Ovary (tissue), 9 donors: ENCODE results near the gene HAND1. TPM values are rescaled to one million over a fixed set of nuclear protein-coding genes. Genes with fewer than 3 reads are reported as not detected.

ENCODE experiments used
- DNase-seq, 5 donors: peaks; one replicate each; pipeline ENCODE4 v3.0.0-alpha.2; 2019 to 2020
- H3K27ac ChIP-seq, 2 donors: fragments of 200-600 bp; one replicate each; pipeline versions ENCODE4 v1.5.1 to v1.8.0; 2019 to 2022
- H3K27me3 ChIP-seq: fragments of 200-600 bp; one replicate; pipeline ENCODE4 v1.8.0; 2022
- H3K36me3 ChIP-seq: fragments of 200-600 bp; sonication (generic); one replicate; pipeline ENCODE4 v1.5.1; 2019
- H3K4me1 ChIP-seq: one replicate; pipeline ENCODE4 v1.8.1; 2013; ENCODE audit warnings: mild to moderate bottlenecking, moderate library complexity; ENCODE audit not compliant: insufficient read depth
- H3K4me3 ChIP-seq: fragments of 200-600 bp; sonication (generic); one replicate; pipeline ENCODE4 v1.5.1; 2017
- H3K9me3 ChIP-seq, 2 donors: fragments of 200-600 bp in 1 of 2; sonication (generic) in 1 of 2; one replicate each; pipeline versions ENCODE4 v1.5.1 to v1.8.1; 2013 to 2019; ENCODE audit warnings: mild to moderate bottlenecking in 1 of 2, moderate library complexity in 1 of 2
- EP300 ChIP-seq: sonication (generic); formaldehyde crosslinking; IDR thresholded peaks from one replicate; pipeline ENCODE4 v1.6.1; 2017; ENCODE audit warnings: antibody characterized with exemption
- POLR2A ChIP-seq: fragments of 450-650 bp; IDR thresholded peaks from one replicate; pipeline ENCODE4 v1.6.1; 2017; ENCODE audit warnings: antibody characterized with exemption, mild to moderate bottlenecking, moderate library complexity
- WGBS, 3 donors: extraction: QIAGEN DNeasy Blood & Tissue Kit in 1 of 3; methylation state at CpG; one replicate each; pipeline versions ENCODE4 v1.1.5 to v1.1.7; 2013 to 2017; 5-methylcytosine and 5-hydroxymethylcytosine counted together
- intact Hi-C, 4 donors: fragments of 100-400 bp; cut with DNase I; formaldehyde crosslinking; loops; one replicate each; pipeline versions ENCODE4 v1.11.0 to v1.15.1; 2022 to 2023
- polyA plus RNA-seq, 2 donors: library from polyadenylated mRNA; stranded (reverse); fragments of 200-250 nt in 1 of 2; fragments of 350-450 nt in 1 of 2; fragmentation: Illumina TruSeq in 1 of 2; extraction: RNeasy Lipid Tissue Mini Kit (QIAGEN cat#74804) in 1 of 2; gene quantifications; one replicate each; pipeline ENCODE4 v1.2.3, GENCODE V29; 2013 to 2014
- total RNA-seq, 7 donors: library from RNA; depleted of rRNA in 2 of 7; stranded (reverse); fragments of >200 nt in 2 of 7; fragmentation: NEBNext Ultra II Directional in 3 of 7; extraction: Animal tissue kit (Norgen Biotek cat#: 25700) in 3 of 7; gene quantifications; one replicate each; pipeline versions ENCODE4 v1.1.0 to v1.2.4, GENCODE V29; 2016 to 2023
- TF ChIP-seq, protein P1 (sequence below), 3 donors: fragments of 450-650 bp in 2 of 3; fragments of 200-600 bp in 1 of 3; IDR thresholded peaks; one replicate each; pipeline versions ENCODE4 v1.5.1 to v1.8.0; 2016 to 2022; ENCODE audit warnings: antibody characterized with exemption in 3 of 3, mild to moderate bottlenecking in 1 of 3
- donor health status: DM: no; HTN: no; CAD: no; lungs with moderate emphysema.
- donor health status: DM: no; HTN: no; CAD: no.
- donor health status: Bipolar disorder and iron deficiency.
- donor health status: DM: yes; HTN: yes; CAD: no.
- donor health status: DM: no; HTN: no; CAD: no.
- donor health status: DM: yes; HTN: yes; CAD: no.

The HAND1 gene
- total and polyA plus RNA-seq, 9 donors, result not detected

DNA sequence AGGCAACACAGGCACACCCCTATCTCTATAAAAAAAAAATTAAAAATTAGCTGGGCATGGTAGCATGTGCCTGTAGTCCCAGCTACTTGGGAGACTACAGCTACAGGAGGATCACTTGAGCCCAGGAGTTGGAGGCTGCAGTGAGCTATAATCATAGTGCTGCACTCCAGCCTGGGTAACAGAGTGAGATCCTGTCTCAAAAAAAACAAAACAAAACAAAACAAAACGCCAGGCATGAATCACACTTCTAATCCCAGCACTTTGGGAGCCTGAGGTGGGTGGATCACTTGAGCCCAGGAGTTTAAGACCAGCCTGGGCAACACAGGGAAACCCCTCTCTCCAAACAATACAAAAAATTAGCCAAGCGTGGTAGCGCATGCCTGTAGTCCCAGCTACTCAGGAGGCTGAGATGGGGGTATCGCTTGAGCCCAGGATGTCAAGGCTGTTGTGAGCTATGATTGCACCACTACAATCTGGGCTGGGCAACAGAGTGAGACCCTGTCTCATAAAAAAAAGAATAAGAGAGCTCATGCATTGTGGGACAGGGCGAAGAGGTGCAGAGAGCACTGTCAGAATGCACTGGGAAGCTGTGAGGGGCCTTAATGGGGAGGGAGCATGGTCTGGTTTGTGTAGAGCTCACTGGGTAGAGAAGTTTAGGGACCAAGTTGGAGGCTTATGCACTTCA lies 40.6 kb downstream of the HAND1 start:
- DNase-seq, result no peak
- H3K4me3 ChIP-seq, result no peak overlapping the region
- H3K27me3 ChIP-seq, result no peaks in the 10 kb centered on the region
- 83 to 89% (median 88%) methylated on average over 5 of the region's 5 CpGs for WGBS, 3 donors
- TF ChIP-seq, protein P1, sequence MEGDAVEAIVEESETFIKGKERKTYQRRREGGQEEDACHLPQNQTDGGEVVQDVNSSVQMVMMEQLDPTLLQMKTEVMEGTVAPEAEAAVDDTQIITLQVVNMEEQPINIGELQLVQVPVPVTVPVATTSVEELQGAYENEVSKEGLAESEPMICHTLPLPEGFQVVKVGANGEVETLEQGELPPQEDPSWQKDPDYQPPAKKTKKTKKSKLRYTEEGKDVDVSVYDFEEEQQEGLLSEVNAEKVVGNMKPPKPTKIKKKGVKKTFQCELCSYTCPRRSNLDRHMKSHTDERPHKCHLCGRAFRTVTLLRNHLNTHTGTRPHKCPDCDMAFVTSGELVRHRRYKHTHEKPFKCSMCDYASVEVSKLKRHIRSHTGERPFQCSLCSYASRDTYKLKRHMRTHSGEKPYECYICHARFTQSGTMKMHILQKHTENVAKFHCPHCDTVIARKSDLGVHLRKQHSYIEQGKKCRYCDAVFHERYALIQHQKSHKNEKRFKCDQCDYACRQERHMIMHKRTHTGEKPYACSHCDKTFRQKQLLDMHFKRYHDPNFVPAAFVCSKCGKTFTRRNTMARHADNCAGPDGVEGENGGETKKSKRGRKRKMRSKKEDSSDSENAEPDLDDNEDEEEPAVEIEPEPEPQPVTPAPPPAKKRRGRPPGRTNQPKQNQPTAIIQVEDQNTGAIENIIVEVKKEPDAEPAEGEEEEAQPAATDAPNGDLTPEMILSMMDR (IDR thresholded peaks at IDR 0.05), result no peak
- TF ChIP-seq EP300 (no peak), POLR2A (no peak)
- intact Hi-C loops, result no loop called here
- H3K4me1 ChIP-seq, result no peaks in the 10 kb centered on the region
- no peaks in the 10 kb centered on the region for H3K36me3 ChIP-seq
- no peaks in the 10 kb centered on the region for H3K9me3 ChIP-seq
- no peak overlapping the region for H3K27ac ChIP-seq

DNA sequence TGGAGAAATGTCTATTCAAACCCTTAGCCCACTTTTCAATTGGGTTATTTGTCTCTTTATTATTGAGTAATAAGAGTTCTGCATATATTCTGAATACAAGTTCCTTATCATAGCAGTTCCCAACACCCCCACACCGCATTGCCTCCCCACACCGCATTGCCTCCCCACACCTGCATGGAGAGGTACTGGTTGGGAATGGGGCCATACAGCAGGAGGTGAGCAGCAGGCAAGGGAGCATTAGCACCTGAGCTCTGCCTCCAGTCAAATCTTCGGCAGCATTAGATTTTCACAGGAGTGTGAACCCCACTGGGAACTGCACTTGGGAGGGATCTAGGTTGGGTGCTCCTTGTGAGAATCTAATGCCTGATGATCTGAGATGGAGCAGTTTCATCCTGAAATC lies 42.8 kb downstream of the HAND1 start:
- Histone ChIP-seq H3K4me3 (no peak overlapping the region), H3K27me3 (no peaks in the 10 kb centered on the region), H3K27ac (no peak overlapping the region), H3K36me3 (no peaks in the 10 kb centered on the region), H3K4me1 (no peaks in the 10 kb centered on the region), H3K9me3 (no peaks in the 10 kb centered on the region)
- intact Hi-C loops, result no loop called here
- TF ChIP-seq, protein P1 (IDR thresholded peaks at IDR 0.05), result no peak
- TF ChIP-seq EP300 (no peak), POLR2A (no peak)
- DNase-seq, result no peak
- WGBS, 3 donors, result 96 to 98% (median 97%) methylated on average over 3 of the region's 3 CpGs

- no peak overlapping the region for H3K4me3 ChIP-seq
- no peaks in the 10 kb centered on the region for H3K27me3 ChIP-seq
- H3K27ac ChIP-seq, result no peak overlapping the region
- intact Hi-C loops, result no loop called here
- H3K36me3 ChIP-seq, result no peaks in the 10 kb centered on the region
- H3K9me3 ChIP-seq, result no peaks in the 10 kb centered on the region
- H3K4me1 ChIP-seq, result no peaks in the 10 kb centered on the region
- 79 to 84% (median 81%) methylated on average over 4 of the region's 4 CpGs for WGBS, 3 donors
- no peak for DNase-seq
- no peak for TF ChIP-seq EP300
- TF ChIP-seq, protein P1 (IDR thresholded peaks at IDR 0.05), result no peak
- no peak for TF ChIP-seq POLR2A
These were observed 46.9 kb downstream of the HAND1 start for GRCh38 chr5:154430961-154431630.

DNA sequence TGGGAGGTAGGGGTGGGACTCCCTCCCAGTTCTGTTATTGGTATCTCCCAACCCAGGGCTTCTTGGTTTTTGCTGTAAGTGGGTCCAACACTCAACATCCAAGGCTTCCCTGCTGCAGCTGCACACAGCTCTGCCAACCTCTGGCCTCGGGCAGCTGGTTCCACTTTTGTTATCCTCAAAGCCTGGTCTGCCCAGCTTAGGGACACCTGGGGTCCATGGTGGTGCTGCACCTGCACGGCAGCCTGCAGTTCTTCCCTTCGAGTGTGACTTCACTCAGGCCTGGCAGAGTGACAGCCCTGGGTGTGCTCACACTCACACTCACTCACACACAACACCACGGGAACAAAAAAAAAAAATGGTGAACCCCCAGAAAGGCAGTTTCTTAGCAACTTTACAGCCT lies 47.6 kb downstream of the HAND1 start:
- no peaks in the 10 kb centered on the region for H3K9me3 ChIP-seq
- H3K4me3 ChIP-seq, result no peak overlapping the region
- no peaks in the 10 kb centered on the region for H3K27me3 ChIP-seq
- no peak overlapping the region for H3K27ac ChIP-seq
- no peak for DNase-seq
- no peaks in the 10 kb centered on the region for H3K36me3 ChIP-seq
- WGBS, 3 donors, result 47 to 77% (median 55%) methylated on average over 4 of the region's 4 CpGs
- TF ChIP-seq EP300, result no peak
- TF ChIP-seq, protein P1 (IDR thresholded peaks at IDR 0.05), result no peak
- no peak for TF ChIP-seq POLR2A
- no peaks in the 10 kb centered on the region for H3K4me1 ChIP-seq
- intact Hi-C loops, result no loop called here
